Astrocyte (in vitro differentiated cells and primary cell): ENCODE measurements around the gene ECE1. TPM values are rescaled to one million over a fixed set of nuclear protein-coding genes. Genes with fewer than 3 reads are reported as not detected.

ENCODE experiments used
- DNase-seq: peaks from one replicate; pipeline ENCODE4 v3.0.0-alpha.2; 2010; ENCODE audit warnings: low read depth
- FAIRE-seq: peaks from 2 replicates; lab custom pipeline; 2011; peaks lifted over from hg19 to GRCh38; lab: Jason Lieb, UNC
- H2AFZ ChIP-seq: 2 replicates; pipeline ENCODE4 v1.6.0; 2012; ENCODE audit warnings: low read depth, low read length, inconsistent platforms
- H3K27ac ChIP-seq: 2 replicates; pipeline ENCODE4 v1.5.1; 2011; ENCODE audit warnings: low read depth, low read length, inconsistent platforms
- H3K27me3 ChIP-seq: 2 replicates; pipeline ENCODE4 v1.6.0; 2011; ENCODE audit warnings: low read length, inconsistent platforms; ENCODE audit not compliant: insufficient read depth
- H3K36me3 ChIP-seq: 2 replicates; pipeline ENCODE4 v1.5.1; 2011; ENCODE audit warnings: low read length, inconsistent platforms; ENCODE audit not compliant: insufficient read depth
- H3K4me1 ChIP-seq: 2 replicates; pipeline ENCODE4 v1.5.1; 2011; ENCODE audit warnings: low read length, inconsistent platforms; ENCODE audit not compliant: insufficient read depth
- H3K4me2 ChIP-seq: 2 replicates; pipeline ENCODE4 v1.6.0; 2012; ENCODE audit warnings: low read length, inconsistent platforms
- H3K4me3 ChIP-seq: 2 replicates; pipeline ENCODE4 v1.5.1; 2011; ENCODE audit warnings: low read depth, mild to moderate bottlenecking, low read length, inconsistent platforms; ENCODE audit not compliant: insufficient read depth
- H3K79me2 ChIP-seq: 2 replicates; pipeline ENCODE4 v1.6.0; 2012; ENCODE audit warnings: mild to moderate bottlenecking, low read length, inconsistent platforms; ENCODE audit not compliant: insufficient read depth
- H3K9ac ChIP-seq: 2 replicates; pipeline ENCODE4 v1.6.0; 2012; ENCODE audit warnings: mild to moderate bottlenecking, low read length, inconsistent platforms
- H3K9me3 ChIP-seq: 2 replicates; pipeline ENCODE4 v1.5.1; 2012; ENCODE audit warnings: low read depth, mild to moderate bottlenecking, low read length, inconsistent platforms; ENCODE audit not compliant: insufficient read depth
- H4K20me1 ChIP-seq: 2 replicates; pipeline ENCODE4 v1.6.0; 2012; ENCODE audit warnings: low read length, inconsistent platforms; ENCODE audit not compliant: insufficient read depth
- H3K27ac Mint-ChIP-seq: one replicate; pipeline ENCODE4 v1.8.0; 2021; ENCODE audit warnings: mild to moderate bottlenecking, mixed read lengths; ENCODE audit not compliant: unreplicated experiment
- H3K27me3 Mint-ChIP-seq: one replicate; pipeline ENCODE4 v1.8.0; 2021; ENCODE audit warnings: low read depth, mixed read lengths; ENCODE audit not compliant: unreplicated experiment
- H3K36me3 Mint-ChIP-seq: one replicate; pipeline ENCODE4 v1.8.0; 2021; ENCODE audit warnings: low read depth, mixed read lengths; ENCODE audit not compliant: unreplicated experiment
- H3K4me1 Mint-ChIP-seq: one replicate; pipeline ENCODE4 v1.8.0; 2021; ENCODE audit warnings: low read depth, mixed read lengths; ENCODE audit not compliant: unreplicated experiment
- H3K4me3 Mint-ChIP-seq: one replicate; pipeline ENCODE4 v1.8.0; 2021; ENCODE audit warnings: mild to moderate bottlenecking, moderate library complexity, mixed read lengths; ENCODE audit not compliant: unreplicated experiment
- H3K9me3 Mint-ChIP-seq: one replicate; pipeline ENCODE4 v1.8.0; 2021; ENCODE audit warnings: mild to moderate bottlenecking, mixed read lengths; ENCODE audit not compliant: unreplicated experiment
- EZH2 ChIP-seq: IDR thresholded peaks from 2 replicates; pipeline ENCODE4 v1.6.1; 2012; ENCODE audit warnings: mild to moderate bottlenecking, low read length, inconsistent platforms; ENCODE audit not compliant: insufficient read depth
- total RNA-seq: library from RNA; stranded (reverse); gene quantifications from 2 replicates; pipeline ENCODE4 v1.2.1, GENCODE V29; 2021
- TF ChIP-seq, protein P1 (sequence below): IDR thresholded peaks from 2 replicates; pipeline ENCODE4 v1.5.1; 2011; ENCODE audit warnings: low read depth, mild to moderate bottlenecking, inconsistent platforms, low read length, moderate library complexity; ENCODE audit not compliant: insufficient read depth

ECE1 gene
- total RNA-seq, 1 donor from 2014 or later: 172 TPM

DNA sequence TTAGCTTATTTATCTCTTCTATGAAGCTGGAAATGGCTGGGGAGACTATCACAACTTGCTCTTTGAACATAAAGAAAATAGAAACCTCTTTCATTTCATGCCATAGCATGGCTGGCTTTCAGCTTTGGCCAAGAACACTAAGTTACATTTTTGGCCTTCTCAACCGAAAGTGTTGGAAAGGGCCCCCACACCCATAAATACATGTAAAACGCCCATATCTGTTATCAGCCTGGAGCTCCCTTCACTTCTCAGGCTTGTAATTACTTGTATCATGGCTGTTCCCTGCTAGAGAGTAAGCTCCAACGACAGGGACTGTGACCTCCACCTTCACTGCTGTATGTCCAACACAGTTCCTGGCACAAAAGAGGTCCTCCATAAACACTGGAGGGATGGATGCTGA, 100.8 kb downstream of the ECE1 start:
- Histone ChIP-seq H3K36me3 (no peaks in the 10 kb centered on the region), H3K9ac (no peak overlapping the region), H3K4me1 (no peaks in the 10 kb centered on the region), H3K4me2 (no peak overlapping the region), H3K9me3 (no peaks in the 10 kb centered on the region), H3K27ac (no peak overlapping the region), H4K20me1 (no peaks in the 10 kb centered on the region), H2AFZ (no peak overlapping the region), H3K79me2 (no peaks in the 10 kb centered on the region), H3K27me3 (peaks cover 5% of the 10 kb centered on the region), H3K4me3 (no peak overlapping the region)
- Mint-ChIP-seq H3K27me3 (peaks cover 51% of the 10 kb centered on the region), H3K4me3 (no peak overlapping the region), H3K9me3 (no peaks in the 10 kb centered on the region), H3K27ac (no peak overlapping the region), H3K4me1 (no peaks in the 10 kb centered on the region), H3K36me3 (peaks cover 2% of the 10 kb centered on the region)
- DNase-seq: no peak
- no peak for TF ChIP-seq EZH2
- TF ChIP-seq, protein P1, sequence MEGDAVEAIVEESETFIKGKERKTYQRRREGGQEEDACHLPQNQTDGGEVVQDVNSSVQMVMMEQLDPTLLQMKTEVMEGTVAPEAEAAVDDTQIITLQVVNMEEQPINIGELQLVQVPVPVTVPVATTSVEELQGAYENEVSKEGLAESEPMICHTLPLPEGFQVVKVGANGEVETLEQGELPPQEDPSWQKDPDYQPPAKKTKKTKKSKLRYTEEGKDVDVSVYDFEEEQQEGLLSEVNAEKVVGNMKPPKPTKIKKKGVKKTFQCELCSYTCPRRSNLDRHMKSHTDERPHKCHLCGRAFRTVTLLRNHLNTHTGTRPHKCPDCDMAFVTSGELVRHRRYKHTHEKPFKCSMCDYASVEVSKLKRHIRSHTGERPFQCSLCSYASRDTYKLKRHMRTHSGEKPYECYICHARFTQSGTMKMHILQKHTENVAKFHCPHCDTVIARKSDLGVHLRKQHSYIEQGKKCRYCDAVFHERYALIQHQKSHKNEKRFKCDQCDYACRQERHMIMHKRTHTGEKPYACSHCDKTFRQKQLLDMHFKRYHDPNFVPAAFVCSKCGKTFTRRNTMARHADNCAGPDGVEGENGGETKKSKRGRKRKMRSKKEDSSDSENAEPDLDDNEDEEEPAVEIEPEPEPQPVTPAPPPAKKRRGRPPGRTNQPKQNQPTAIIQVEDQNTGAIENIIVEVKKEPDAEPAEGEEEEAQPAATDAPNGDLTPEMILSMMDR: no peak
- no peak for FAIRE-seq

- TF ChIP-seq EZH2: no peak
- TF ChIP-seq, protein P1: no peak
- no peak for DNase-seq
- H3K4me1 Mint-ChIP-seq: no peaks in the 10 kb centered on the region
- no peaks in the 10 kb centered on the region for H3K9me3 ChIP-seq
- no peak overlapping the region for H2AFZ ChIP-seq
- no peak overlapping the region for H3K9ac ChIP-seq
- H3K27me3 Mint-ChIP-seq: peaks cover 44% of the 10 kb centered on the region
- peak overlapping the region; percentile 58 for H3K27ac Mint-ChIP-seq
- no peaks in the 10 kb centered on the region for H3K9me3 Mint-ChIP-seq
- H3K36me3 ChIP-seq: no peaks in the 10 kb centered on the region
- no peak overlapping the region for H3K27ac ChIP-seq
- peaks cover 2% of the 10 kb centered on the region for H3K36me3 Mint-ChIP-seq
- no peak overlapping the region for H3K4me3 Mint-ChIP-seq
- no peak overlapping the region for H3K4me2 ChIP-seq
- H3K27me3 ChIP-seq: peaks cover 5% of the 10 kb centered on the region
- H3K4me3 ChIP-seq: no peak overlapping the region
- no peak for FAIRE-seq
- no peaks in the 10 kb centered on the region for H4K20me1 ChIP-seq
- H3K4me1 ChIP-seq: no peaks in the 10 kb centered on the region
- H3K79me2 ChIP-seq: no peaks in the 10 kb centered on the region
Measured at GRCh38 chr1:21188235-21188634, 102.0 kb downstream of the ECE1 start.

DNA sequence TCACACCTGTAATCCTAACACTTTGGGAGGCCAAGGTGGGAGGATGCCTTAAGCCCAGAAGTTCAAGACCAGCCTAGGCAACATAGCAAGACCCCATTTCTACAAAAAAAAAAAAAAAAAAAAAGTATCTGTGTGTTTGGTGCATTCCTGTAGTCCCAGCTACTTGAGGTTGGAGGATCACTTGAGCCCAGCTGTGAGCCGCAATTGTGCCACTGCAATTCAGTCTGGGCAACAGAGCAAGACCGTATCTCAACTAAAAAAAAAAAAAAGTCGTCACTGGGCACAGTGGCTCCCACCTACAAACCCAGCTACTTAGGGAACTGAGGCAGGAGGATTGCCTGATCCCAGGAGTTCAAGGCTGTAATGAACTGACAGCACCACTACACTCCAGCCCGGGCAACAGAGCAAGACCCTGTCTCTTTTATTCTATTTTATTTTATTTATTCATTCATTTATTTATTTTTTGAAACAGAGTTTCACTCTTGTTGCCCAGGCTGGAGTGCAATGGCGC, 105.0 kb downstream of the ECE1 start:
- Histone ChIP-seq H3K4me2 (no peak overlapping the region), H3K4me3 (no peak overlapping the region), H3K27ac (no peak overlapping the region), H2AFZ (no peak overlapping the region), H3K27me3 (peaks cover 5% of the 10 kb centered on the region), H3K79me2 (no peaks in the 10 kb centered on the region), H3K9me3 (no peaks in the 10 kb centered on the region), H3K4me1 (no peaks in the 10 kb centered on the region), H4K20me1 (no peaks in the 10 kb centered on the region), H3K36me3 (no peaks in the 10 kb centered on the region), H3K9ac (no peak overlapping the region)
- peaks cover 2% of the 10 kb centered on the region for H3K36me3 Mint-ChIP-seq
- no peaks in the 10 kb centered on the region for H3K9me3 Mint-ChIP-seq
- H3K27ac Mint-ChIP-seq: no peak overlapping the region
- peaks cover 28% of the 10 kb centered on the region for H3K27me3 Mint-ChIP-seq
- TF ChIP-seq EZH2: no peak
- TF ChIP-seq, protein P1: no peak
- no peak overlapping the region for H3K4me3 Mint-ChIP-seq
- FAIRE-seq (no peak), DNase-seq (no peak)
- H3K4me1 Mint-ChIP-seq: peaks cover 3% of the 10 kb centered on the region
